Activated CD8-positive, alpha-beta memory T cell treated with anti-CD3 and anti-CD28 coated beads for 4 hours (primary cell): Measurements from ENCODE around the gene JAZF1.

ENCODE experiments used
- DNase-seq, 2 donors: peaks; one replicate each; pipeline ENCODE4 v3.0.0-alpha.2; 2020; ENCODE audit warnings: low read depth in 2 of 2

The JAZF1 gene

DNA sequence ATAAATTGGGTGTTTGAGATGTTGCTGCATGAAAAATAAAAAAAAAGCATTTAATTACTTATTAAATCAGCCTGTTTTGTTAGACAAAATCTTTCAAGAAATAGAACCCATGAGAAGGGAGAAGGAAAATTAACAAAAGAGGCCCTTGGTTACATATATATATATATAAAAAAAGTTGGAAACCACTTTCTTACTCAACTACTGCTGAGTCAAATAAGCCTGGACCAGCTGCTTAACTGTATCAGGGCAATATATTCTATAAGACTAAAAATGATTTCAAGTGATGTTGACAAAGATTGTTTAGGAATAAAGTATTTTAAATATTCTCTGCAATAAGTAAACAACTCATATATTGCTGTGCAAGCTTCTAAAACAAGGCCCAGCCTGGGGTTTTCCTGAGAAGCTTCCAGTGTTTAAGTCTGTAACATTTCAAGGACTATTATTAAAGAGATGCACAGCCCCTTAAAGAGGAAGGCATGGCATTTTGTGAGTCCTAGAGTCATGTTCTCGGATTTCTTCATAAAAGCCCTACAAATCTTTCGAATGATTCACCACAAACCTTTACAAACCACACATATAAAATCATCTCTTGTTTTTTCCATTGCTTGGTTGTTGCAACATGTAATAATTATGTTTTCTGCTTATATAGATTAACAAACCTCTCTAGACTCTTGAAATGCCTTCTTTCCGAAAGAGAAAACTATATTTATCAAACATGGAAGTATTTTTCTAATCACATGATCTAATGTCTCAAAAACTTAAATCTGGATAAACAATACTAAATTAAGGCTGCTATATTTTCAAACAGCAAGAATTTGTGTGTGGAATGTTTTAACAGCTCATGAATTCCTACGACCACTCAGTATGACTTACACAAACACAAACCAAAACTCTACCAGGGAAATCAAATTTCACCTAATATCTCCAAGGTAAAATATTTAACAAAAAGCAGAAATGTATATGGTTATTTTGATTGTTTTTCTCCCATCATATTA is 14.3 kb downstream of the JAZF1 start:
- DNase-seq = no peak

DNA sequence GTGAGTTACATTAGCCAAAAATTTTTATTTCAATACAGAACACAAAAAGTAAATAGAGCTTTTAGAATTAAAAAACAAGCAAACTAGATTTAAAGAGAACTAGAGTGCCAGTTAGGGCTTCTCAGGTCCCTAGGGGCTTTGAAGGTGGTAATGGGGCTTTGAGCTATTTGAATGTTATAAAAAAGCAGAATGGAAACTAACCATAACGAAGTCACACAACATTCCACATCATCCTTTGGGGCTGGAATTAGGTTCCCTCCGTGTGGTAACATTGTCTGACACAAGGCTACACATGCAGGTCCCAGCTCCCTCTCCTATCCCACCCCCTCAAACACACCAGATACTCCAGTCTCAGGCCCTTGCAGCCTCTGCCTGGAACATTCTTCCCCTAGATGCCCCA is 15.3 kb downstream of the JAZF1 start:
- no peak for DNase-seq

DNA sequence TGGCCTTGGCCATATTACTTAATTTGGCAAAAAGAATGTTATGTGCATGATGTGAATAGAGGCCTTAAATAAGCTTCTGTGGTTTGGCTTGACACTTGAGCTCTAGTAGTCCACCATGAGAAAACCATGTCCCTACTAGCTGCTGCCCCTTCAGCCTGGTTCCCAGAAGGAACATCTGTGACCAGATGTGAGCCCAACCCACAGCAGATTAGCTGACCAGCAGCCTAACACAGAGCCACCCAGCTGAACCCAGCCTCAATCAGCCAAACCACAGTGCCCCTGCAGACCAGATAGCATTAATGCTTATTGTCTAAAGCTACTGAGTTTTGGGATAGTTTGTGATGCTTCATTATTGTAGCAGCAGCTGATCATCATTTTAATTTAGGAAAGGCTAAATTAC is 16.6 kb downstream of the JAZF1 start:
- no peak for DNase-seq

DNA sequence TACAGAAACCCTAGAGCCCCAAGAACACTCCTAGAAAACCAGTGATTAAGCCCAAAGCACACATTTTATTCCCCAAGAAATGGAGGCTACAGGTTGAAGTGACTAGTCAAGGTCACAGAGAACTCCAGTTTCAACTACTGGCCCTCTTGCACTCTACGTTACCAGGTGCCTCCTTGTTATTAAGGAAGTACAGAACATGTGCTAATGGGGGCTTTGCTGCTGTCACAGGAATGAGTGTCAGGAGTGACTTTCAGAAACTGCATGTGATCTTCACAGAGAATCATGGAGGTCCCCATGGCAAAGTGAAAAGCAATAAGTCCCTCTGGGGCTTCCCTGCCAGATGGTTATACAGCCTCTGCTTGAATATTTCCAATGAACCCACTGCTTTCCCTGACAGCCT is 19.3 kb downstream of the JAZF1 start:
- no peak for DNase-seq

DNA sequence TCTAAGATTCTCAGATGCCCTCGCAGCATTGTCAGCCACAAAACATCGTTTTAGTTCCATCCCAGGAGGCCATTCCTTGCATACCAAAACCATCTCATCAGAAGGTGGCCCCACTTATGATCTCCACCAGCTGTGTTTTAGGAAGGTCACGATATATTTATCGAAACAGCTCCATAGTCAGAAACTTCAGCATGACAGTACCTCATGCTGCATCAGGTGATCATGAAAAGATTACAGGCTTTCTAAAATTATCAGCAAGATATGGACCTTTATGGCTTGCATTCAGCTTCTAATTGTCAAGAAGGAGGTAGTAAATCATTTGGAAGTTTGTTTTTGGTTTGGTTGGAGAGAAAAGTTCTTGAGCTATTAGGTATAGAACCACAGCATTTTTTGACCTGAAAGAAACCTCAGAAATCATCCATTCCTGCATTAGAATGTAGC is 20.0 kb downstream of the JAZF1 start:
- no peak for DNase-seq

DNA sequence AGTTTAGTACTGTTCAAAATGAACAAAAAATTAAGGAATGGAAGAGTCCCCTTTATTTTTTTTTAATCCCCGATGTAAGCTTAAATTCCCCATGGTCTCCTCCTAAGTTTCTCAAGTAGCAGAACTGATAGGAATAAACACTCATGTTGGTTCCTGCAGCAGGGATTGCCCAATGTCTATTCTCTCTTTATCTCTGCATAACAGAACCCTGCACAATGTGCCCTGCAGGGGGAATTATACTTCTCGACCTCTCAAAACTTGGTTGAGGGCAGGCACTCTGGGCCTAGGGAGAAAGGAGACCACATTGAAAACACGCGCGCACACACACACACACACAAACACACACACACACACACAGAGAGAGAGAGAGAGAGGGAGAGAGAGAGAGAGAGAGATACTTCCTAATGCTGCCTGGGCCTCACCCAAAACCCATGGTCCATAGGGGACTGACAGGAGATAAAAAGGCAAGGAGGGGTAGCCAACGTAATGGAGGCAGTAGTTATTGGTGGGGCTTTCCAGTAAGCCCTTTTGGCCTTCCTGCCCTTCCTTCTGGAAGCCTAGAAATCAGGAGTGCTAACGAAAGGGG is 22.7 kb downstream of the JAZF1 start:
- DNase-seq = no peak

DNA sequence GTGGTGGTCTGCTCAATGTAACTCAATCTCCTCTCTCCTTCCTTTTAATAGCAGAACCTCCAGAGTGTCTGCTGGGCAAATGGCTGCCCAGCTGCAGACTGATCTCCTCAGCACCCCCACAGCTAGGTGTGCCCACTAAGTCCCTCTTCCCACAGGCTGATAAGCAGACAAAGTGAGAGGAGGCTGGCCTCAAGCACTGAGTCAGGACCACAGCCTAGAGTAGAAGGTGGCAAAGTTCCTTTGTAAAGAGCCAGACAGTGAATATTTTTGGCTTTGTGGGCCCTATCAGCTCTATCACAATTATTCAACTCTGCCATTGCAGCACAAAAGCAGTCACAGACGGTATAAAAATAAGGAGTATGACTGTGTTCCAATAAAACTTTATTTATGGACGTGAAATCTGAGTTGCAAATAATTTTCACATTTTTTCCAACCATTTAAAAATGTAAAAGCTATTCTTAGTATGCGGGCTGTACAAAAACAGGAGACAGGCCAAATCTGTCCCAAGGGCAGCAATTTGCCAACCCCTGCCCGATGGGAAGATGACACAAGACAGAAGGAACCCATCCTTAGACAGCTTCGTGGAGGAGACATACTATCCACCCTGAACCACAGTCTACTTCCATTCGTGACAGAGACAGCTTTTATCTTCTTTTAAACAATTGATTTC is 23.4 kb downstream of the JAZF1 start:
- no peak for DNase-seq

DNA sequence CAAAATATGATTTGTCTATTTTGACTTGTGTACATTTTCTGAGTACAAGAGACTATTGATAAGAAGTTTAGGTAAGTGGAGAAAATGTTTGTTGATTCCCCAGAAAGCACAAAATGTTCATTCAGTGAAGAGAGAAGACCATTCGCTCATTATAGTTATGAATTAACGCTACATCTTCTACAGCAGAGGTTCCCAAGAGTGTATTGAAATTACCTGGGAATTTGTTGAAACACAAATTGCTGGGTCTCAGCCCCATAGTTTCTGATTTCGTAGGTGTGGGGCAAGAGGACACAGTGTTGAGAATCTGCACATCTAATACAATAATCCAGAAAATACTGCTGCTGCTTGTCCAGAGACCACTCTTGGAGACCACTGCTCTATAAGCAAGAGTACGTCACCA is 24.2 kb downstream of the JAZF1 start:
- DNase-seq = no peak

DNA sequence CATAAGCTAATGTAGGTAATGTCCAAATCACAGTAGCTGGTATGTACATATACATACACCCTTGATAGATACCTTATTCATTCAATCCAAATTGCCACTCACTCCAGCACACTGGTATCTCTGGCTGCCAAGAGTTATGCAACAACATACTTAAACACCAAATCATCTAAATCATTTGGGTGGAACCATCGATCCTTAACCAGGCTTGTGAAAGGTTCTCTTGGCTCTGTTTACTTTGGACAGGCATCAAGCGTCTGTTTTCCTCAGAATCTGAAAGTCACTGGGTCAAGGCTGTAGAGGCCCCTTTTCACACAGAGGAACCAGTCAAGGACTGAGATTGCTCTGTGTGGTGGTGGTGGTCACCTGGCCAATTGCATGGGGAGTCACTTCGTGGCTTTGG is 24.6 kb downstream of the JAZF1 start:
- no peak for DNase-seq

DNA sequence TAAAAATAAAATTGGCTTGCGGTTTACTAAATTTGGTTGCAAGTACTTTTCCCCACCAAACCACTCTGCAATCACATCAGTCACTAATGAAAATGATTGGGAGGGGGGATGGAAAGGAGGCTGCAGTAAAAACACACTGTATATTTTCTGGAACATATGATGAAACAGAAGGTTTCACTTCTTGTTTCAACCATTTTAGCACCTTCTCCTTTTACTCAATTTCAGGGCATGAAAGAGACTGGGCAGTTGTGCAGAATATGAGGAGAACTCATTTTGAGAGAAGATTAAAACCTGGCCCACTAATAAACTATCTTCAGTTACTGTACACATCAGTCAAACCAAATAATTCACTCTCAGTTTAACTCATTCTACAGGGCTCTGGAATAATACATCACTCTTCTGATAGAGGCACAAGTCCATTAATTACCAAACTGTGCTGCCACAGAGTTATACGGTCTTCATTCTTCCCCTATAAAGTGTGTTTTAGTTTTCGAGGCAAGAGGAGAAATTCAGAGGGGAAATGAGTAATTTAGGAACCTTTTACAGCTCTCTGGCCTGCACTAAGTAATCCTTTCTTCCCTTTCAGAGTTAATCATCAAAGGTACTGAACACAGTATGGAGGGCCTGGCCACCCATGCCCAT is 25.5 kb downstream of the JAZF1 start:
- no peak for DNase-seq

DNA sequence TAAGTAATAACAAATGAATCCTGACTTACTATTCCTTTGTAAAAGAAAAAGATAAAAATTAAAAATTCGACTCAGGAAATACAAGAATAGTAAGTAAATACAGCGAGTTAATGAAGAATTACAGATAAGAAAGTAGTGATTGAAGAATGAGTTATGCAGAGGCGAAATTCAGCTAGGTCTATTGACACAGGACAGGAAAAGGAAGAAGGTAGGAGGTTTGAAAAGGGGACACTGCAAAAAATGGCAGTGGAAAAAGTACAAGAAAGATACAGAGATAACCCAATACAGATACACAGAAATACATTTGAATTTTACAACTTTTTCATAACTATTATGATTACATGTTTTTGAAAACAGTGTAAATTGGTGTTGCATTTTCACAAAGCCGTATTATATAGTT is 28.0 kb downstream of the JAZF1 start:
- no peak for DNase-seq

DNA sequence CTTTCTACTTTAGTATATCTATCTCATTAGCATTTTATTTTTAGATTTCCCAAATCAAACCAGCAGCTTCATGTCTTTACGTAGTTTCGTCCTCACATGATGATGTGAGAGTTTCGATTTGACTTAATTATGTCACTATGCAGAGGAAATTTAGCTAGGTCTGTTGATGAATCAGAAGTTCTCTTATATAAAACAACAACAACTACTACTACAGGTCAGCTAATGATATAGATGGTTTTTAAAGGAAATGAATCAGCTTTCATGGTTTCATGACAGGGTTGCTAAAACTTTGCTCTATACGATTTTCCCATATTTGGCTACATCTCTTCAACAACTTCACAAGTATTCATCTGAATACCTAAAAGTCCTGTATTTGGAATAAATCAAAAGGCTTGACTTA is 28.6 kb downstream of the JAZF1 start:
- DNase-seq = no peak

DNA sequence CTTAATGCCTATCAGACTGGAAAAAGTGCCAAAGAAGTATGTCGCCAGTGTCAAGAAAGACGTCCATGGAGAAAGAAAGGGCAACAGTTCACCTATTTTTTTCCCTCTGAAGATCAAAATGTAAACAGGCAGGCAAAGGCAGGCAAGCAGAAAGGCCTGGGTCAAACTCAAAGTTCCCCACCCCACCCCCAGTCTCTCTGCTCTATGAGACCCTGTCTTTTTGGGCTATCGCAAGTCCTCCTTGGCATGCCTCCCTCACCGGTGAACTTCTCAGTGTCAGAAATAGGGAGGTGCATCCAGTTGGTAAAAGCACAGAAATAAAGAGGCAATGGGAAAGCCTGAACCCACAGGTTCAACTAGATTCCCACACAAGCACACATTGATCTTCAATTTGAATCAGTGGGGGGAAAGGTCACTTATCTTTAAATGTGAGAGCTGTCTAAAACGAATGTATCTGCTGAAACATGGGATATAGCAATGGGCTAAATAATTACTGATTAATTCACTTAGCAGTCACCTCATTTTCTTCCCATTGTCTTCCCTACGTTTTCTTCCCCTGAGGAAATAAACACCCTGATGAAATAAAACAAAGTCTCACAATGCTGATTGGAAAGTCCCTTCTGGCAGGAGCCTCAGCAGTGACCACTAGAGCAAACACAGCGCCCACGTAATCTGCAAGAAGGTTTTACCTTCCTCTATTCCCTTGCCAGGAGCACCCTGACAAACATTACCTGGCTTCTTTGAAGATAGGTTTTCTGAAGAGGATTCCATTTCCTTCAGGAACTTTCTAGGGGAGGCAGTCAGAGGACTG is 31.1 kb downstream of the JAZF1 start:
- DNase-seq = no peak

DNA sequence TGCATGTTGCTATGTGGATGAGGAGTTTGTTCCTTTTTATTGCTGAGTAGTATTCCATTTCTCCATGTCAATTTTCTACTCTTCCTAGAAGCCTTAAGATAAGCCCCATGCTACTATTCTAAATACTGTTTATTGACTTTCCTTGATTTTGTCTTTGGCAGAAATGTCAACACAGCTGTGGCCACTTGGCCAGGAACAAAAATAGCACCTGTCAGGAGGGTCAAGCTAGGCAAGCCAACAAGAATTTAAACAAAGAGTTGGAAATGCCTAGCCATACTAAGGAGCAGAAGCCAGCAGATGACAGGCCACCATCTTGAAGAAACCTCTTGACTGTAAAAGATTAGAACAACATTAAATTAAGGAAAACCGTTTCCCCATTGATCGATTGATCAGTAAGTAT is 34.7 kb downstream of the JAZF1 start:
- DNase-seq = no peak

DNA sequence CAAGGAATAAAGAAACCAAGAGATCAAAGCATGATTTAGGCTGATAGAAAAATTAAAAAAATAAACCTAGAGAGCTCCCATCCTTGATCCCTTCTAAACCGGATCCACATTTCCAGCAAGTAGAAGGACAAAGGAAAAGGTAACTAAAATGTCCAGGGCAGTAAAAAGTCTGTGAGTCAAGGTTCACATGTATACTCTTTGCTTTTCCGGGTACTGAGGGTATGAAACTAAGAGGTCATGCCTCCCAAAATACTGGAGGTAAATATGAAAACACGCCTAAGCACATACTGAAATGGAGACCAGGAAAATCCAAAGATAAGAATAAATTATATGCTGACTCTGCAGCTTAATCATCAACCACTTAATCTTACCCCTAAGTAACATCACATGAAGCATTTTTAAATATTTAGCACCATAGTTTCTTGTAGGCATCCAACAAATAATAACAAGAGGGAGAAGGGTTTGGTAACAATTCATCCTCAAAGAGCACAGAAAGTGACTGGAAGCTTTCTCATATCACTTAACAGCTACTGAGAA is 35.4 kb downstream of the JAZF1 start:
- DNase-seq = no peak

DNA sequence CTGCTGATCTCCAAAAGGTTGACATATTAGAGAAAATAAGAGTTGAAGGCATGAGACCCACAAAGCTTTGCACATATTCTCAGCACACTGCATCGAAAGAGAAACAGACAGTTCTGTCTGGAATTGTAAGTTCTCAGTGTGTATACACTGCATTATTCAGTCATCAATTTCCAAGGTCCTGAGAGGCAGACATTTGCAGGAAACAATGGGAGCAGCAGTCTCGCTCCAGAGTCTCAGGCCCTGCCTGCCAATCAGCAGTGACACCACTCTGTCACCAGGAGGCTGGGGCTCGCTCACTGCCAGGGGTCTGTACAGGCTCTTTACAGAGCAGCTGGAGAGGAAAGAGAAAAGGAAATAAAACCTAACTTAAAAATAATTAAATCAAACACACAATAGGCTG is 36.3 kb downstream of the JAZF1 start:
- DNase-seq = no peak

DNA sequence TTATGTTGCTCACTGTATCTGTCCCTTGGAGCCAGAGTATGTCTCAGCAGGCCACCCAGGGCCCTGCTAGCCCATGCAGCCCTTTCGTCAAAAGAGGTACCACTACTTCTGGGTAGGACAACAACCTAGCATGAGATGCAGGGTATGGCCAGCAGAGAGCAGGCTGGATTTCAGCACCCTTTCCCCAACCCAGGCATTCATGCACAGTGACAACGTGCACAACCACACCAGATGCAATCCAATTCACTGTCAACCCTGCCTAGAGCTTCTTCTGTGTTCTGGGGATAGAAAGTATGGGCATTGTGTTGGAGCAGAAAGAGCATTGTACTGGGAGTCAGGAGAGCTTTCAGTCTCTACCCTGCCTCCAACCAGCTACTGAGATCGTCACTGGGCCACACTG is 37.9 kb downstream of the JAZF1 start:
- no peak for DNase-seq

DNA sequence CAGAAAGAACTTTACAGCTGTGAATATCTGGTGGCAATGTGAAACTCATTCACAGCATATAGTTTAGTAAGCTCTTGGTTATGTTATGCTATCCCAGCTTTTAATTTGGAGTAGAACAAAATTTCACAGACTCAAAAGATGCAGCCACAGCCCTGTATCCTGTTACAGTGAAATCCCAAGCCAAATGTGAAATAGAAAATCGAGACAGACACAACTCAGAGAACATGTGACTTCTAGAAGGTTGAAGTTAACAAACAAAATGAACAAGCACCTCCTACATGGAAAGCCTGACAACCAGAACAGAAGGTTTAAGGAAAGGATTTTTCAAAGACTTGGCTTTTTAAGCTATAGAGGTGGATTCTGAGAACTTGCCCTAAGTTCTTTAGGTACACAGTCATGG is 39.6 kb downstream of the JAZF1 start:
- no peak for DNase-seq

DNA sequence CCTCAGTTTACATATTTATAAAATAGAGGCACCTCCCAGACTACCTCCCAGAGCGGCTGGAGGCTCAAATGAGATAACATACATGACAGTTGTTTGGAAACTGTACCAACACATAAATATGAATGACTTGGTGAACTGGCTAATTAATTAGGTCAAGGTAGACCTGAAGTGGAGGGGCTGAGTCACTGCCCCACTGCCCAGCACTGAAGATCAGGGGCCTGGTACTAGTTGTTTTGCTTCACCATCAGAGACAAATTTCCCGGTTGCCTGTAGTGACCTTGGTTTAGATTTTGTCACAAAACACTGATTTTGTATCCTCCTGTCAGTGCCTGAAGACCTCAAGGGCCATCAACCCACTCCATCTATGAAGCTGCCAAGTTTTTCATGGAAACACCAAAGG is 41.8 kb downstream of the JAZF1 start:
- DNase-seq = no peak

DNA sequence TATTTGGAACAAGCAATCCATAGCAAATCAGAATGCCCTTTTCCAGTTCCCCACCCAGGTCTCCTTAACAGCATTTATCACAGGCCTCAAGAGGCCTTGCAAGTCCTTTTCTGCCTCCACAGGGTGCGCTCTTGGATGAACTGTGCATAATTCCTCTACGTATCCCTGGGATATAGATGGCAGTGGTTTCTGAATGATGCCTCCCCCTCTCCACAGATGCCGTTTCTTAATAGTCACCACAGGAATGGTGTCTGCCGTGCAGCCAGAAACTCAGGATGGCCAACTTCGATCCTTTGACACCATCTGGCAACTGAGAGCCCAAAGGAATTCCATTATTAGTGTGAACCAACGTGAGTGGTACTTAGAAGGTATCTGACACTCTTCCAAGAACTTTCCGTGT is 43.1 kb downstream of the JAZF1 start:
- no peak for DNase-seq

DNA sequence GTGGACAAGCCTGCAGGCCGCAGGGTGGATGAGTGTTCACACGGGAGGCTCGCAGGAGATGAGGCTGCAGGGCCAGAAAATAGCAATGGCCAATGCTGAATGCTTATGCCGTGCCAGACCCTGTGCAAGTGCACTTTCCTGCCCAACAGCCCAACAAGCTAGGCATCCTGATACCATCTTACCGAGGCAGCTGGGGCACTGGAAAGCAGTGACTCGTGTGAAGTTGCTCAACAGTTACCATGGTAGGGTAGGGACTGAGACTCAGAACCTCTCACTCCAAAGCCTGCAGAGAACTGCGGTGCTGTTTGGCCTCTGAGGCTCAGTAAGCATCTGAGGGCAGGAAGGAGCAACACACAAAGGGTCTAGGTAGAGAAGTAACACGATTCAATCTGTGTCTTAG is 43.7 kb downstream of the JAZF1 start:
- no peak for DNase-seq
